ENCODE results near the gene WDR72. TPM values are rescaled to one million over a fixed set of nuclear protein-coding genes. Genes with fewer than 3 reads are reported as not detected.
"Not testable (repeated sequence)": the region's sequence is repeated elsewhere in the genome, so short reads cannot be mapped to it uniquely, and the experiment has no call there.

Gene WDR72
- polyA plus RNA-seq, 3 donors: 55.7 to 73.1 (median 65.9) TPM

DNA sequence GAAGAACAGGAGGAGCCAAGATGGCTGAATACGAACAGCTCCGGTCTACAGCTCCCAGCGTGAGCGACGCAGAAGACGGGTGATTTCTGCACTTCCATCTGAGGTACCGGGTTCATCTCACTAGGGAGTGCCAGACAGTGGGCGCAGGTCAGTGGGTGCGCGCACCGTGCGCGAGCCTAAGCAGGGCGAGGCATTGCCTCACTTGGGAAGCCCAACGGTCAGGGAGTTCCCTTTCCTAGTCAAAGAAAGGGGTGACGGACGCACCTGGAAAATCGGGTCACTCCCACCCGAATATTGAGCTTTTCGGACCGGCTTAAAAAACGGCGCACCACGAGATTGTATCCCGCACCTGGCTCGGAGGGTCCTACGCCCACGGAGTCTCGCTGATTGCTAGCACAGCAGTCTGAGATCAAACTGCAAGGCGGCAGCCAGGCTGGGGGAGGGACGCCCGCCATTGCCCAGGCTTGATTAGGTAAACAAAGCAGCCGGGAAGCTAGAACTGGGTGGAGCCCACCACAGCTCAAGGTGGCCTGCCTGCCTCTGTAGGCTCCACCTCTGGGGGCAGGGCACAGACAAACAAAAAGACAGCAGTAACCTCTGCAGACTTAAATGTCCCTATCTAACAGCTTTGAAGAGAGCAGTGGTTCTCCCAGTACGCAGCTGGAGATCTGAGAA lies 218.7 kb downstream of the WDR72 start:
- DNase-seq: not testable (repeated sequence)

DNA sequence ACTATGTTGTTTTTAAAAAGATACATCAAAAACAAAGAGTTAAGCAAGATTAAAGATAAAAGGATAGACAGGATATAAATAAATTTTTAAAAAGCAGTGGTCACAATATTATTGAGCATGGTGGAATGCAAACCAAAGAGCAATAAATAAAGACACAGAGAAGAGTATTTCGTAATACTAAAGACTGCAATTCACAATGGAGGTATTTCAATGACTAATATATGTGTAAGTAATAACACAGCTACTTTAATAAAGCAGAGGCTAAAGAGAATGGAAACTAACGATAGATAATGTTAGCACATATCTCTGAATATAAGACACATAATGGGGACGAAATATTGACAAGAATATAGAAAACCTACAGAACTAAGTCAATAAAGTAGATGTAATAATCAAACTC lies 219.6 kb downstream of the WDR72 start:
- DNase-seq: no peak

DNA sequence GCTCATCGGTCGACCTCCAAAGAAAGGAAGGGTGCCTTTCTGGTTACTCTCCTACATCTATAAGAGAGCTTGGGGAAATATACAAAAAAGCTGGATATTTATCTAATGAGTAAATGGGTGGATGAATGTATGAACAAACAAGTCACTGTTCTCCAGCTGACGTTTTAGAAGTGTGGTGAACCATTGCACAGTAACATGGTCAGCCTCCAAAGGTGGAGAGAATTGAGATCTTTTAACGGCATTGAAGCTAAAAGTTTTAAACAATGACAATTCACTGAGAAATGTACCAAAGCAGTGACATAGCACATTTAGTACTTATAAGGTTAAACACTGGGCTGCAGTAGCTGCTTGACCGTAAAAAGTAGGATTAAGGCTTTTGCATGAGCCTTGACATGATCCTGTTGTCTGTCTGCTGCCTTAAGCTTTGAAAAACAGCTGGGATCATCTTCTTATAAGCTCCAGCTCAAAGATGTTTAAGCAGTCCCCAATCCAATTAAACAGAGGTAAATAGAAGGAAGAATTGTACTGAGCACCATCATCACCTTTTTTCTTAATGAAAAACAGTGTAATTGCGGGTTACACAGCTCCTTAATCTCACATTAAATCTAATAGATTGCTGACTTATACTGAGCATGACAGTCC lies 222.9 kb downstream of the WDR72 start:
- no peak for DNase-seq

DNA sequence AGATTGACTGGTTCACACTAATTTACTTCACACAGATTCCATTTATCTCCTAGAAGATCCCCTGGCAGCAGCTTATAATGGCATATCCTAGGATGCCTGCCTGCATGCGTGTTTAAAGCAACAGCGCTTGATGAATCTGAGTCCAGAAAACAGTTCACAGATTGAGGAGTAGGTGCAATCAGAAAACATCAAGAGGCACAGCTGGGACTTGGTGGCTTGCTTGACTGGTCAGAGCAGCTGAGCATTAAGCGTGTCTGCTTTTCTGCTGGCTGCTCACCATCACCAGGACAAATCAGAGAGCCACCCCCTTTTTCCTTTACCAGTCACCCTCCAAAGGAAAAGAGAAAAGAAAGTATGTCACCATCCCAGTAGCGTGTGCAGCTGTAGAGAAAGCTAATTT lies 223.6 kb downstream of the WDR72 start:
- no peak for DNase-seq

DNA sequence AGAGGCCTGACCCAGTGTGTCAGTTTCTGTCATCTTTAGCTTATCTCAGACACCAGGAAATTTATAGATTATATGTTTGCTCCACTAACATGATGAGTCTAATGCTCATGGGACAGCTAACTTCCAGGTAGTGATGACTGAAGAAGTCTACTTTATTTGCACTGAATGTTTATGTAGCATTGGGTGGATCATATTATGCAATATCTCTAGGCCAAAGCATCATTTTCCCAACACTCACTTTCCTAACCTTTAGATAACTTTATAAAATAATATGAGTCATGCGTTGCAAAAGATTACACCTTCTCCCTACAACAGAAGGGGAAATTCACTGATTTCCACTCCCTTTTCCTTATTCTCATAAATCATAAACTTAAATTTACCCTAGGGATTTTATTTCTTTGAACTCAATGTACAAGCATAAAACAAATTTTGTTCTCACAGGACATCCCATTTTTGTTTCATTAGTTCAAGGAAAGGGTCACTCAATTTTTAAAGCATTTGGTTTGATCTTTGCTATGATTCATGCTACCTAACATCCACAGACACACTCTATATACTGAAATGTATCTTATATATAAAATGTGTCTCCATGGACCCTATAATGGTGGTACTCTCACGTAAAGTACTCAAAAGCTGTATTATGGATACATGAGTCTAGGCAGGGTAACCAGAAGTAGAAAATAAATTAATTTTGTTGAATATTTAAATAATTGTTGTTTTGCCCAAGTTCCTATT lies 225.2 kb downstream of the WDR72 start:
- DNase-seq: no peak

DNA sequence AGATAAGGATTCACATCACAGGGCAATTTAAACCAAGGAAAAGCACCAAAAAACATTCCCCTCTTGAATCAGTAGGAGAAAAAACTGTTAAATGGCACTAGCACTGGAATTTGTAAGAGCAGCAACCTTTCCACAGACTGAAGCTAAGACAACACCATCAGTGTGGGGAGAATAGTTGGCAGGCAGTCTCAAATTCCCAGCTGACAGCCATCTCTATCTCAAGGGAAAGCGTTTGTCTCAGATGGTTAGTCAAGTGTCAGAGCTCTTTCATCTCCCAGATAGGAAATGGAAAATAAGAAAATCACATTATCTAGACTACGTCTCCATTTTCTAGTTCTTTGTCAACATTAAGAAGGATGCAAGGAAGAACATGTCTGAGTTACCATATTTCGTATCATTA lies 228.7 kb downstream of the WDR72 start:
- DNase-seq: peak; percentile 57

DNA sequence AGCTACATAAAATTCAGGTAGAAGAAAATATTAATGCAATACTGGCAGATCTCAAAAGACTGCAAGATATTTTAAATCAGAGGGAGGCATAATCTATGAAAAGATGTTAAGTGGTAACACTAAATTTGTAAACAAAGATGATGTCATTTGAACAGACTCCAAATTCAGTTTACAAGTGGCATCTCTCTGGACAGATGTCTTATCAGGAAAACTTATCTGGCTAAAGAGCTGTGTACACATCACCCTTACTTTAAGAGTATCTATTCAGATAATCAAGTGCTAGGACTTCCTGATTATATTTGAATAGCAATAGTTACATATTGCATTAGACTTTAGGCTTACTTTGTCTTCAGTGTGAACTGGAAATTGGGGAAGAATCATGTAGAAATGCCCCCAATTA lies 231.5 kb downstream of the WDR72 start:
- DNase-seq: no peak

DNA sequence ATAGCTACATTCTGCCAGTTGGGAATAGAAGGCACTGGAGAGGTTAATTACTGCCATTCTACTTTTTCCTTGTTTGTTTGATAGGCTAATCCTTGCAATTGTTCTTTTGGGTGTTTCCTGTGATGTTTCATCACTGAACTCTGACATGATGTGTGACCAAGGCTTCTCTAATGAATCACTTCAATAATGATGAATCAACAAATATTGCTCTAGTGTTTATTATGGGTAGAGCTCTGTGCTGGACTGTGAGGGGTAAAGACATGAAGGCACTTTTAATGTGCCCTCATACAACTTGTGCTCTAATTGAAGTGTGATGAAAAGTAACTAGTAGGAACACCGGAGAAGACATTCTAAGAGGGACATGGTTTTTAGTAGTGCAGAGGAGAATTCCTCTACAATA lies 233.6 kb downstream of the WDR72 start:
- no peak for DNase-seq

DNA sequence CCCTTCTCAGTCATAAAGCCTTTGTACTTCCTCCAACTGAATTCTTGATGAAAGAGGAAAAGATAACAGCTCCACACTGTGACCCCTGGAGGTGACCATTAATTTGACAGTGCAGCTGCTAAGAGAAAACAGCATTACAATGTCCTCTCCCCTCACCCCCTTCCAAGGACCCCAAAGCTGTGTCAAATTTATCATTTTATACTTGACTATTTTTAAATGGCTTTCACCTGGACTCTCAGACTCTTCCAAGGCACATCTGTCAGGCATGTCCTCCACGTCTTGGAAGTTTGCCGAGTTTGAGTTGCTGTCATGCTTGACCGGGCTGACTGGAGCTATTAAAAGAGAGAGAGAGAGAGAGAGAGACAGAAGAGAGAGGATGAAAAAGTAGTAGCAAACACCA lies 236.5 kb downstream of the WDR72 start:
- DNase-seq: peak; percentile 71

DNA sequence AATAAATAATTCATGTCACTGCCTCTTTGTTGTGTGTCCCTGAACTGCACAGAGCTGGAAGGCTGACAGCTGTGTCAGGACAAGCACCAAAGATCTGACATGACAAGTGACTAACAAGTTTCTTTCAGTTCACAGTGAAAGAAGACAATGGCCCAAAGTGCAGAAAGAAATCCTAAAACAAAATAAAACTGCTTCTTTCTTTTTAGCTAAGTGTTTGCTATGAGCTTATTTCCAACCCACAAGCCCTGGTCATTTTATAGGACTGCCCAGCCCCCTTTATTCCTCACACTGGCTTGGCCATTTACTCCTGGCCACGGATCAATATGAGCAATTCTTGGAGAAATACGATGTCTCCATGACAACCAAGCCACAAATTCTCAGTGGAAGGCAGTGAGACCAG lies 238.5 kb downstream of the WDR72 start:
- no peak for DNase-seq

DNA sequence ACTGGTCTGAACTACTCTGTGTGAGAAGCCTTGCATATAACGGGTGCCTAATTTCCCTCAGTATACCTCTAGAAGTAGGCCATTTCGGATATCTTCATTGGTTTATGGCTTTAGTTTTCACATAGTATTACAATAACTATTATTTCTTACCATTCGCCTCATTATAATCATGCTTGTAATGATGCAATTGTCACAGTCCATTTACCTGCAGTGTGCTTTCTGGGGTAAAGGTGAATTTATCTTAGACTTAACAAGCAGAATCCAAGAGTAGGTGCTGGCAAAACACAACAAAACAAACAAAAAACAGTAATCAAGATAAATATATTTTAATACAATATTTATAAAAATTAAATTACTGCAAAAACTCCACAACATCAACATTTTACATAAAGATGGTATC lies 246.0 kb downstream of the WDR72 start:
- no peak for DNase-seq

DNA sequence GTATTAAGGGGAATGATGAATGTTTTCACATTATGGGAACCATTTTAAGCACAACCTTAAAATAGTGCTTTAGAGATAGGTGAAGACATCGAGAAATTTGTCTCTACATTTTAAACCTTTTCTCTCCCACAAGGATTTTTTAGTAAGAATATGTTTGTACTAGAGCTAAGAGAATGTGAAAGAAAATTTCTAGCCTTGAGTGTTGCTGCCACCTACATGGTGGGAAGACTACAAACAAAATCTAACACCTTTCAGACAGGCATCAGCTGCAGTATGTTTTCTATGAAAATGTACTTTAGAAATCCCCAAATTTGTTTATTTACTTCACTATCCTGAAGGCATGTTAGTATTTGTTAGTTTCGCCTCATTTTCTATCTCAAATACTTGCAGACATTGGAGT lies 247.4 kb downstream of the WDR72 start:
- DNase-seq: no peak

DNA sequence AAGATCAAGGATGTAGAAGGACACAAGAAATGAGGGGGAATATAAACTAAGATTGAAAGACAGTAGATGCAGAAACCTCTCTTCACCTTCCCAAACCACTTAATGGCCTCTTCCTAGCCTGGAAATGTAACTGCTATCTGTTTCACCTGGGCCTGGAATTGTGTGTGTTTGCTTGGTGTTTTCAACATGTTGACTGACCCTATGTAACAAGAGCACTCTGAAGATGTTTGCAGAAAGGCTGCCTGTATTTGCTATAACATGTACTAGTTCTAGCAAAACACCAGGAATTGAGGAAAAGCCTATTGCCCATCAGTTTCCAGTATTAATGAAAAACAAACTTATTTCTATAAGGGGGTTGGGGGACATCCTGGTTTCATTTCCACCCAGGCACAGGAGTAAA lies 248.3 kb downstream of the WDR72 start:
- no peak for DNase-seq

DNA sequence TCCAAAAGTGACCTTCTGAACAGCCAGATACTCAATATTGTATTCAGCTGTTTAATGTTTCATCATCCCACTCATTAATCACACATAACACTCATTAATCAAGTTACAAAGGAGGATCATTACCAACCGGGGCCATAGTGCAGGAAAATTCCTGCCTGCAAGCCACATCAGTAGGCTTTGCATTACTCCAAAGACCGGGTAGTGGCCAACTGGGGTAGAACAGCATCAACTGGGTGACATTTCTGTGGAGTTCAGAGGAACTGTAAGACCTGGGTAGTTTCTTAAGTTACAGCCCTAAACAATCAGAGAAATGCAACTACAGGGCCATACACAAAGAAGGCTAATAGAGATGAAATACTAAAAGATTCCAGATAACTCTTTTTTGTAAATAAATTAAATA lies 253.1 kb downstream of the WDR72 start:
- DNase-seq: no peak

DNA sequence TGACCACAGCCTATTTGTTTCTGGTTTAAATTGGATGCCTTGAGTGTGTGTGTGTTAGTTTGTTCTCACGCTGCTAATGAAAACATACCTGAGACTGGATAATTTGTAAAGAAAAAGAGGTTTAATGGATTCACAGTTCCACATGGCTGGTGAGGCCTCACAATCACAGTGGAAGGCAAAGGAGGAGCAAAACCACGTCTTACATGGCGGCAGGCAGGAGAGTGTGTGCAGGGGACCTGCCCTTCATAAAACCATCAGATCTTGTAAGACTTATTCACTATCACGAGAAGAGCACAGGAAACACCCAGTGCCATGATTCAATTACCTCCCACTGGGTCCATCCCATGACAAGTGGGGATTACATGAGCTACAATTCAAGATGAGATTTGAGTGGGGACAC lies 260.5 kb downstream of the WDR72 start:
- no peak for DNase-seq

DNA sequence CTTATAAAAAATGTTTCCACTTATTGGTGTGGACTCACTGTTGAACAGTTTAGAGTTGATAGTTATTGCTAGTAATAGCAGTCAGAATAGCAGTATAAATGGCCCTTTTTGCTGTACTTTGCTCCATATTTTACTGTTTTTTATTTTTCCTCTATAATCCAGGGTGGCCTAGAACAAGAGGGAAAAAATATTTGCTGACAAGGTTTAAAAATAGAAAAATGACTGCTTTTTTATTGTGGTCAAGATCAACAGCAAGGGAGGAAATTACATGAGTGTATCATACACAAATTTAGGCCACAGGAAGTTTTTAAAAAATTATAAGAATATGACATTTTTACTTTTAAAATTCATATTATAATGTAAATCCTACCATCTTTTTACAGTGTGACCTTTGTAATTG lies 269.1 kb downstream of the WDR72 start:
- DNase-seq: no peak

DNA sequence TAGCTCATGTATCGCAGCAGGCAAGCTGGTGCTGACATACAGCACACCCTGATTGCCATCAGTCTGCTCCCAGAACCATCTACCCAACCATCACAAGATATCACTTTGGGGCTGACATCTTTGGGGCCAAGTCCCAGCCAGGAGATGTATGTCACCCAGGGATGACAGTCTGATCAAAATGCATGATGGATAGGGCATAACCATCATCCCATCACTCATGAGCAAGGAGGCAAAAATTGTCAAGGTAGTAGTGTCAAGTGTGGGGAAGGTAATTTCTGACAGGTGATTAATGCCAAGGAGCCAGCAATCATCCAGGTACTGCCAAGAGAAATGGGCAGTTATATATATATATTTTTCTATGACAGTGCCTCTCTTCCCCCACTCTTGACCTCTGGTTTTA lies 277.4 kb downstream of the WDR72 start:
- no peak for DNase-seq

DNA sequence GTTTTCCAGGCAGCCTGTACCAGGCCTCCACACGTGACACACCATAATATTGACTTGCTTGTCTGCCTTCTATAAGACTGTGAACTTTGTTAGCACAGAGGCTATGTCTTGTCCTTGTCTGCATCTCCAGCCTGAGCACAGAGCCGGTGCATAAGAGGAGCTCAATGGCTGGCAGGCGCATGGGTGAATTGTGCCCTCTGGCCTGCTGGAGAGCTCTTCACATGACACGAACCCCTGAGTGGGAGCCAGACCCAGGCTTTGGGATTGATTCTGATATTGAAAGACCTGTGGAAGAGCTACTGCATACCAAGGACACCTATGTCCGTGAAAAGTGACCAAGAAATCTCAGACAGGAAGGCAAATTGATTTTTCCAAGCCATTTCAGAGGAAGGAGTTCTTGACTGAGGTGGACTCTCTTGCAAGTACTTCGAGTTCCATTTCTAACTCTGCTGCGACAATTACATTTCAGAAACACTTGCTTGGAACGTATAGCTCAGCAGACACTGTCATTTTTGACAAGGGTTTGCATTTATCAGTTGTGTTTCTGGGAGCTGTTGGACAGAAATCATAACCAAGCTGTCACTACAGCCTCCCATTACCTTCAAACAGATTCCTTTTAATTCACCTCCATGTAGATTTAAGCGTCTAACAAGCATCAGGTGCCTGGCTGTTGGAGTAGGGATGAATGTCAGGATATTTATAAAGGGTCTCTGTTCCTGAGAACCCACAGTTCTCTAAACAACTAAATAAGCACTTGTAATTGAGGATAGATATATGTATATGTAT lies 281.3 kb downstream of the WDR72 start:
- DNase-seq: no peak

DNA sequence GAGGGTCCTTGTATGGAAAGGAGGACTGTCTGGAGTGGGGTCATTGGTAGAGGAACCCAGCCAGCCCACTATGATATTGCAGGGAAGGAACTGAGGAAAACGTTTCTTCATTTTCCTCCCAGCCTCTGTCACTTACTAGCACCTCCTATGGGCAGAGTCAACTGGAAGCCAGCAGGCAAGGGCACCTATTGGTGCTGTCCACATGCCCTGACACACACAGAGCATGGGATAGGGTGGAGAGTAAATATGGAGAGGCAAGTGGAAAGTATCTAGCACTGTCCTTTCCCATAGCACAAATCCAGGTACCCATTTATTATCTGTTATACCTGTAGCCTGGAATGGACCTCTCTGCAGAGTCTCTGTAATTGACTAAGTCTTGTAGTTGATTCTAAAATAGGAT lies 285.6 kb downstream of the WDR72 start:
- DNase-seq: no peak

DNA sequence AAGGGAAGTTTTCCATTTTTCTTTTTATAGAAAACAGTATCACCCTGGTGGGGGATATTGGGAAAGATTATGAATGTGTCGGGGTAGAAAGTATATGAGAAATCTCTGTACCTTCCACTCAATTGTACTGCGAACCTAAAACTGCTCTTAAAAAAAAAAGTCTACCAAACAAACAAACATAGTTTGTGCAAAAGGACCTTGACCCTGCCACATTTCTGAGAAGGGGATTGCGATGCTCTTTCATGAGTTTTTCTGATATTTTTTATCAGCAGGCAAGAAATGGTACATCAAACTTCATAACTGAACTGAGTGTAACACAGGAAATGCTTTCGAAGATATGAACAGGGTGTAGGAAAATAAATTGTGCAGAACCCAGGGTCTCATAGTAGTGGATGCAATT lies 286.0 kb downstream of the WDR72 start:
- no peak for DNase-seq

DNA sequence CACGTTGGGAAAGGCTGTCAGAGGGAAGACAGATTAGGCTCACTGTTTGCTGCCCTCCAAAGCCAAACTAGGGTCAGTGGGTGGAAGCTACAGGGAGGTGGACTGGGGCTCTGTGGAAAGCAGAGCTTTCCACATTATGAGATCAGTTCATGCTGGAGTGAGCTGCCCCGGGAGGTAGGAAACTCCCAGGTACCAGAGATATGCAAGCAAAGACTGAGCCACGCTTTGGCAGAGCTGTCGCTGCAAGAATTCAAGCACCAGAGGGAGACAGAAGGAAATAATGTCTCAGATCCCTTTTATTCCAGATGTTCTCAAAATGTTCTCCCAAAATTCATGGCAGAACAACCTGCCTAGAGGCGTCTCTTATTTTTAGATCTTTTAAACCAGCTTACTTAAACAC lies 286.6 kb downstream of the WDR72 start:
- DNase-seq: no peak

DNA sequence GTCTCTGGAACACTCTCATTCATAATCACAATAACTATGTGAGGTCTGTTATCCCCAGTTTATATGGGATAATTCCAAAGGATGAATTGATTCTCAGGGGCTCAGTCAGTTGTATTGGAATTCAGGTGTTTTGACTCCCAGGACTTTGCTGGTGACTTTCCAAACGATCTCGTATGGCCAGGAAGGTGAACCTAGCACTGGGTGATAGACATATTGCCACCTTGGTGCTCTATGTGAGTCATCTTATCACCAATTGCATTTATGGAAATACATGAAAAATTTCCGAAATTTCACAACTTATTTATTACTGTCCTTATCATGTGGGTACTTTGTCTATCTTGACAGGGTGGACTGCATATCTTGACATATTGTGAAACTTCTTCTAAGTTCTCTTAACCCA lies 287.3 kb downstream of the WDR72 start:
- DNase-seq: no peak

DNA sequence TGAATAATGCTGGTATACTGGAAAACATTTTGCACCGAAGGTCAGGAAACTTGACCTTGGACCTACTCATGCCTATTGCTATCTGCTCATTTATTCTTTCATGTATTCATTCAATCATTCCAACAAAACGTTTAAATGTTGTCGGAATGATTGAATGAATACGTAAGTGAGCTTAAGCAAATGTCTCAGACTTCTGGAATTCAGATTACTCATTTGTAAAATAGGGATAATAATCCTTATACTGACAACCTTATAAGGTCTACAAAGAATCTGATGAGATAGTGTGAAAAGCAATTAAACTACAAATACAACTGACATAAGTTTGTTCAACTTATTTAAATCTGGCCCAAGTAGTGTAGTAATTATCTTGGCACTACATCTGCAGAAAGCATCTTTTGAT lies 288.7 kb downstream of the WDR72 start:
- no peak for DNase-seq

Data from renal pelvis (tissue), 4 donors.